ENCODE data around the gene ANKRD28.
"Not testable (repeated sequence)": the region's sequence is repeated elsewhere in the genome, so short reads cannot be mapped to it uniquely, and the experiment has no call there.

The ANKRD28 gene

DNA sequence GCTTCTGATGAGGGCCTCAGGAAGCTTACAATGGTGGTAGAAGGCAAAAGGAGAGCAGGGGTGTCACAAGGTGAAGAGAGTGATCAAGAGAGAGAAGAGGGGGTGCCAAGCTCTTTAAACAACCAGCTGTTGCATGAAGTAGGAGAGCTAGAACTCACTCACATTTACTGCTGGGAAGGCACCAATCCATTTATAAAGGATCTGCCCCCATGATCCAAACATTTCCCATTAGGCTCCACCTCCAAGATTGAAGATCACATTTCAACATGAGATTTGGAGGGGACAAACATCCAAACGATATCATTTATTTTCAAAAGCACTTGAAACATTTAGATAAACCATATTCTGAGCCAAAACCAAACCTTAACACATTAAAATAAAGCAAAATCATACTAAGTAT lies 26.3 kb downstream of the ANKRD28 start:
- DNase-seq (ENCODE audit: low spot score), result no peak

DNA sequence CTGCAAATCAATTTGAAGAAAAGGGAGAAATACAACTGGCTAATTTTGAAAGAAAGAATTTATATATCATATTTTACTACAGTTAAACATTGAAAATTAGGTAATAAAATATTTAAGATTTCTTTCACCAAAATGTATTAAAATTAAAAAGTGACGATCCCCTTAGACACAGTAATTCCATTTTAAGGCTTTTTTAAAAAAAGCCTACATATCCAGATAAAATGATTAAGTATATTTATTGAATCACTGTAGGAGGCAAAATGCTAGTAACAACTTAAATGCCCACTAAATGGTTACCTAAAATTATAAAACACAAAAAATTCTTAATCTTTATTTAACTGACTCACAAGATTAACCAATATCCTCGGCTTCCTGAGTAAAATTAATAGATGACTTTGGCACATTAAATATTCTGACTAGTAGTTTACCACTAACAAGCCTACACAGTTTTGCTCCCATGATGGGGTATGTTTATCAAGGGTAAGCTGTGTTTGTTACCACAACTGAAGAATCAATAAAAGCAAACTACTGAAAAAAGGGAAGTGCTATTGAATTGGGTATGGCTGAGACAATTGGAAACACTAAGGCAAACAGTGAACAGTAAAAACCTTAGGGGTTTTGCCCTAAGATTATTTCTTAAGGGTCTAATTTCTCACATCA lies 28.4 kb downstream of the ANKRD28 start:
- no peak for DNase-seq (ENCODE audit: low spot score)

DNA sequence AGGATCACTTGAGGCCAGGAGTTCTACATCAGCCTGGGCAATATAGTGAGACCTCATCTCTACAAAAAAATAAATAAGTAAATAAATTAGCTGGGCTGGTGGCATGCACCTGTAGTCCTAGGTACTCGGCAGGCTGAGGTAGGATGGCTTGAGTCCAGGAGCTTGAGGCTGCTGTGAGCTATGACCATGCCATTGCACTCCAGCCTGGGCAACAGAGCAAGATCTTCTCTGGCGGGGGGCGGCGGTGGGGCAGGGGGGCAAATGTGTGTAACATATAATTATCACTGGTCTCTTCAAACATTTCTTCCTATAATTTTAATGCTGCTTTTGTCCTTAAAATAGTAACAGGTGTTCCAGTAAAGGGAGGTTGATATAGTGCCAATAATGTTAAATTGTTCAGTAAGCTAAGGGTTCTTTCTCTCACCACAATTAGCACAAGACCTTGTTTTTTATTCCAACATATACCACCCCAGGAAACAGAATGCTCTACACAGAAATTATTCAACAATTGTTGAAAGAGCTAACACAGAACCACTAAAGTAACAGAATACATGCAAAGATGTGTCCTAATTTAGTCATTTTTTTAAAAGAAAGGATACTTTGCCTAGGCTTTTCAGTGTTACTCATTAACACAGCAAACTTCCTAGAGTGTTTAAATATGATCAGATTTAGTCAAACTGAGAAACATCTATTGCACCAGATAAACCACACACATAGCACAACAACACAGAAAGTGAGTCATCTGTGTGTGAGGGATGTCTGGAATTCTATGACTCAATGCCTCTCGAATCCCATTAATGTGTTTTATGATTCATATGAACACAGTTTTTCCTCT lies 29.1 kb downstream of the ANKRD28 start:
- no peak for DNase-seq (ENCODE audit: low spot score)

DNA sequence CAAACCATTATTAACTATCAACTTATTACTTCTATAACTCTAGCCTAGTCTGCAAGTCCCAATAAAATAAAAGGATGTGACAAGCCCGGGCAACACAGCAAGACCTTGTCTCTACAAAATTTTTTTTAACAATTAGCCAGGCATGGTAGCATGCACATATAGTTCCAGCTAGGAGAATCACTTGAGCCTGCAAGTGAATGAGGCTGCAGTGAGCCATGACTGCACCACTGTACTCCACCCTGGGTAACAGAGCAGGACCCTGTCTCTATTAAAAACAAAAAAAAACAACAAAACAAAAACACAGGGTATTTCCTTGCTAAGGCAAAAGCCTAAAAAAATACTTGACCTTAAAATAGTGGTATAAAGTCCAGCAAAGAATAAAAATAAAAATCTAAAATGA lies 31.4 kb downstream of the ANKRD28 start:
- DNase-seq (ENCODE audit: low spot score), result peak; percentile 11

DNA sequence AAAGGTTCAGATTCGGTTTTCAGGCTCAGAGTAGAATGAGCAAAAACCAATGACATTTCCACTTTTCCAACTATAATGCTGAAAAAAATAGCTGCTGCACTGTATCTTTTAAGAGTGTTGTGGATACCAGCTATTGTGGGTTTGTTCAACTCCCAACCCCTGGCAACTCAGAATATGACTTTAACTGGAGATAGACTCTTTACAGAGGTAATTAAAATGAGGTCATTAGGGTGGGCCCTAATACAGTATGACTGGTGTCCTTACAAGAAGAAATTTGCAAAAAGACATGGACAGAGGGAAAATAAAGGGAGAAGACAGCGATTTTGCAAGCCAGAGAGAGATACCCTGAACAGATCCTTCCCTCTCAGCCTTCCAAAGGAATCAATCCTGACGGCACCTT lies 39.5 kb downstream of the ANKRD28 start:
- no peak for DNase-seq (ENCODE audit: low spot score)

DNA sequence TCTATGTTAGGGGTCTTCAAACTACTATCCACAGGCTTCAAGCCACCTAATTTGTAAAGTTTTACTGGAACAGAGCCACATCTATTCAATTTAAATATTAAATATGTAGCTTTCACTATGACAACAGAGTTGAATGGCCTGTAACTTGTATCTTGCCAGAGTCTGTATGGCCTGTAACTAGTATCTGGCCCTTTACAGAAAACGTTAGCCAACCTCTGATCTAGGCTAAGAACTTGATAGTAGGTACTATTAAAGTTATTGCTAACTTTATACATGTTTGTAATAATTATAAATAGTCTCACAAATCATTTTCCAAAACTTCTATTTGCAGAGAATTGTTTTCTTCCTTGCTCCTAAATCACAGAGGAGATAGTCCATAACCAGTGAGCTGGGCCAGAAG lies 40.0 kb downstream of the ANKRD28 start:
- no peak for DNase-seq (ENCODE audit: low spot score)

DNA sequence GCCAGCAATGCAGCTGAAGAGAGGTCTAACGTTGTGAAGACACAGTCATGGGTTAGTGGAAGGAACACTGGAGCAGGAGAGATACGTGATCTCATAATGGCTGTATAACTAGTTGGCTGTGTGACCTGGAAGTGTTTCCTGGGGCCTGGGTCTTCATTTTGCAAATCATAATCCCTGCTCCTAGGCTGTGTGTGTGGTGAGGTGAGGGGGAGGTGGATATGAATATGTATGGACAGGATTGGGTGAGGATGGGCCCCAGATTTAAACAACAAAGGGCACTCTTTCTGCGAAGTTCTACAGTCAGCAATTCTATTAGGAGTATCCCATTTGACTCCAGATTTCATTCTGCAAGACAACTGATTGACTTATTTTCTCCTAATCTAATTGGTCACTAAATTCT lies 41.3 kb downstream of the ANKRD28 start:
- DNase-seq (ENCODE audit: low spot score), result no peak

DNA sequence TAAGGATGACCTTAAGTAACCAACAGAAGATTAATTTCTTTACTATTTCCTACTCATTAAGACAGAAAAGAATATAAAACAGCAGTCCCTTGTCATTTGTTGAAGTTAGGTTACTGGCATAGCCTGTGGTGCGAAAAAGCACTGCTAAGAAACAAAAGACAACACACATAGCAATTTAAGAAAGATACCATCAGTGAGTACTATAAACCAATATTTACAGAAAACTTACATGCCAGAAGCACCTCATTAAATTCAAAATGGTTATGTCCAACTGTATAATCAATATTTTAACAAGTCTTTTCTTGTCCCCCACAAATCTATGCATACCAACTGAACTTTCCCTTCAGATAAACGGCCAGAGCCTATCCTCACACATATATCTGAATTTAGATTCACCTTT lies 42.0 kb downstream of the ANKRD28 start:
- DNase-seq (ENCODE audit: low spot score), result no peak

DNA sequence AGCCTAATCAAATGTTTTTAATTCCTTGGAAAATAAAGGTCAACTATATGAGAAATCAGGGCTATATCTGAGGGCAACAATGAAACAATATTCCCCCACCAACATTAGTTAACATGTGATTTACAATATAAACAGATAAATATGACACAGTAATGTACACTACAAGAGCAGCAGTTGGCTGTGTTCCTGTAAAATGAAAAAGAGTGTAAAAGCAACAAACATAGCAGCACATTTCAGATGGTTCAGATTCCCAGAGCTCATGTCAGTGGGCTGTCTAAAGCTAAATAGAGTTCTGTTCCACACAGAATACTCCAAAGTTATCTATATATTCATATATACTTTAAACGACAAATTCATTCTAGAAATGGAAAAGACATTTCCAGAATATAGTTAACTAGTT lies 42.6 kb downstream of the ANKRD28 start:
- no peak for DNase-seq (ENCODE audit: low spot score)

DNA sequence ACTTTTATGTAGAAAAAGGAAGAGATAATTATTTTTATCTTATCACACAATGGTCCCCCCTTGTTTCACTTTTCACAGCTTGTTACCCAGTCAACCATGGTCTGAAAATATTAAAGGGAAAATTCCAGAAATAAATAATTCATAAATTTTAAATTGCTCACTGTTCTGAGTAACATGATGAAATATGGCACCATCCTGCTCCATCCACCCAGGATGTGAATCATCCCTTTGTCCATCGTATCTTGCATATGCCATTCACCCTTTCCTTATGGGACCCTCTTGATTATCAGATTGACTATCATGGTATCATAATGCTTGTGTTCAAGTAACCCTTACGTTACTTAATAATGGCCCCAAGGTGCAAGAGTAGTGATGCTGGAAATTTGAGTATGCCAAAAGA lies 43.7 kb downstream of the ANKRD28 start:
- DNase-seq (ENCODE audit: low spot score), result no peak

DNA sequence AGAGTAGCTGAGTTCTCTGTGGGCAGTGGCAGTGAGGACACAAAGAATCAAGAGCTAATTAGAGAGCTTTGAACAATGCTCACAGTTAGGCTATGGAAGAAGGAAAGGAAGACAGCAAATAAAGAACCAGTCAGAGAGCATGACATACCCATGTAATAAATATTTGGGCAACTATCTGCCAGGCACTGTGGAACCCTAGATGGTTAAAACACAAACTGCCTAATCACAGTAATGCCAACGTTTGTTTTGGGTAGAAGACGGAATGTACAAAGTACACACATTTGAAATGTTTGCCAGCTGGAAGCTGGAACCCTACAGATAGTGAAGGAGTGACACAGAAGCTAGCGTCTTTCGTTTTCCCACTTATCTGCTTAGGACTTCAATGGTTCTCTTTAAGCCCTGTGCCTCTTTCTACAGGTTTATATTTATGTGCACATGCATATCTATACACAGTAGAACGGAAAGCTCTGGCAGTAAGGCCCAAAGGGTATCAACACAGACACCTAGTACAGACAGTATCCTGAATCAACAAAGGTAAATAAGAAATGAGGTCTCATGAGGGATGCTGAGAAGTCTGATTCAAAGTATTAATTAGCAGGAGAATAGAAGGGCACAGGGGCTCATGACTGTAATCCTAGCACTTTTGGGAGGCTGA lies 44.6 kb downstream of the ANKRD28 start:
- DNase-seq (ENCODE audit: low spot score), result no peak

DNA sequence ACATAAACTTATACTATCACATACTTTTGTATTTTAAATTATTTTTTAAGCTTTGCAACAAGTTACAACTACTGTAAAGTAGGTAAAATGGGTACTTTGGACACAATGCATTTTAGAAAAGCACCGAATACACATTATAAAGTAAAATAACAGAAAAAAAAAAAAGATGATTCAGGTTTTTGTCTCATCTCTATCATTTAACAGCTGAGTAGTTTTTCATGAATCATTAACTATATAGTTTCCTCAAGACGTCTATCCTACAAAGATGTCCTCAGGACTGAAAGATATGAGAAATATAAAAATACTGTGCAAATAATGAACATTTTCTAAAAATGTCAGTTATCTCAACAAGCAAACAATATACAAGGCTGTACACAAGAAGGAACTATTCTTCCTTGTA lies 46.9 kb downstream of the ANKRD28 start:
- DNase-seq (ENCODE audit: low spot score), result no peak

DNA sequence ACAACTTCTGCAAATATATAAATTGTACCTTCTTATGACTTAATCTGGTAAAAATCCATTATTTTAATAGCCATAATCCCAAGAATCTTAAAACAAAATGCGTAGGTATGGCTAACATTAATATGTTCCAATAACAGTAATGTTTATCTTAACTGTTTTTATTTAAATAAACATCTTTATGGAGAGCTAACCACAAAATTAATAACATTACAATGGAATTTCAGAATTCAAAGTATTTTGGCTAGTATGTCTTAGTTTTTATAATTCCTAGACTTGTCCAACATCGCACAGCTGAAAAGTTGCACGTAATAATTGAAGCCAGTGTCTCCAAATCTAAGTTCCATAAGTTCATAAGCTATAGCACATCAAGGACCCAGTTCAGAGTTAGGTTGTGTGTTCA lies 47.6 kb downstream of the ANKRD28 start:
- DNase-seq (ENCODE audit: low spot score), result no peak

DNA sequence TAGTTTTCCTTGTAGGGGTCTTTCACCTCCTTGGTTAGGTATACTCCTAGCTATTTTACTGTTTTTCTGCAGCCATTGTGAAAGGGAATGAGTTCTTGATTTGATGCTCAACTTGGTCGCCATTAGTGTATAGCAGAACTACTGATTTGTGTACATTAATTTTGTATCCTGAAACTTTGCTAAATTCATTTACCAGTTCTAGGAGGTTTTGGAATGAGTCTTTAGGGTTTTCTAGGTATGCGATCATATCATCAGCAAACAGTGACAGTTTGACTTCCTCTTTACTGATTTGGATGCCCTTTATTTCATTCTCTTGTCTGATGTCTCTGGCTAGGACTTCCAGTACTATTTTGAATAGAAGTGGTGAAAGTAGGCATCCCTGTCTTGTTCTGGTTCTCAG lies 51.9 kb downstream of the ANKRD28 start:
- not testable (repeated sequence) for DNase-seq (ENCODE audit: low spot score)

DNA sequence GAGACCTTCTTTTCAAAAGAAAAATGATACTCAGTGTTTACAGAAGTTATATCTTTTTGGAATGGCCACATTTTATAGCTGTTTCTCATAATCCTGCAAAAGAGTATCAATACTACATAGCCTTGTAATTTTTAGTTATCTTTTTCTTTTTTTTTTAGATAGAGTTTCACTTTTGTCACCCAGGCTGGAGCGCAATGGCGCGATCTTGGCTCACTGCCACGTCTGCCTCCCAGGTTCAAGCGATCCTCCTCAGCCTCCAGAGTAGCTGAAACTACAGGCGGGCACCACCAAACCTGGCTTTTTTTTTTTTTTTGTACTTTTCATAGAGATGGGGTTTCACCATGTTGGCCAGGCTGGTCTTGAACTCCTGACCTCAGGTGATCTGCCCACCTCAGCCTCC lies 53.6 kb downstream of the ANKRD28 start:
- DNase-seq (ENCODE audit: low spot score), result no peak

DNA sequence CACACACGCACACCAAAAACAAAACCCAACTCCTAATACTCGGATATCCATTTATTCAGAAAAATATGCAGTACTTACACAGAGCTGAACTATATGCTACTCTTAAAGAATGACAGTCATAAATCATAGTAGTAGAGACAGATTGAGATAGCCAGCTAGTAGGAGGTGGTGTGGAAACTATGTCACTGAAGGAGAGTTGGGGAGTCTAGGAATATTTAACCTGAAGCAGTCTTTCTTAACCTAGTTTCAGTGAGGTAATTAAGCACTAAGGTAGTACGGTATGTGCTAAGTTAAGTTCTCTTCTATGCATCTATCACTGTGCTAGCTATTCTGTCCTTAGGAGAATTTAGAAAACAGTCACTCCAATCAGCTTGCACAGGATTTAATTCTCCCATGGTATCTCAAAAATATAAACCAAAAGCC lies 54.2 kb downstream of the ANKRD28 start:
- peak; percentile 3 for DNase-seq (ENCODE audit: low spot score)

DNA sequence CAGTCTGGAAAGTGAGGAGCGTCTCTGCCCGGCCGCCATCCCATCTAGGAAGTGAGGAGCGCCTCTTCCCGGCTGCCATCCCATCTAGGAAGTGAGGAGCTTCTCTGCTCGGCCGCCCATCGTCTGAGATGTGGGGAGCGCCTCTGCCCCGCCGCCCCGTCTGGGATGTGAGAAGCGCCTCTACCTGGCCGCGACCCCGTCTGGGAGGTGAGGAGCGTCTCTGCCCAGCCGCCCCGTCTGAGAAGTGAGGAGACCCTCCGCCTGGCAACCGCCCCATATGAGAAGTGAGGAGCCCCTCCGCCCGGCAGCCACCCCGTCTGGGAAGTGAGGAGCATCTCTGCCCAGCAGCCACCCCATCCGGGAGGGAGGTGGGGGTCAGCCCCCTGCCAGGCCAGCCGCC lies 55.5 kb downstream of the ANKRD28 start:
- not testable (repeated sequence) for DNase-seq (ENCODE audit: low spot score)

DNA sequence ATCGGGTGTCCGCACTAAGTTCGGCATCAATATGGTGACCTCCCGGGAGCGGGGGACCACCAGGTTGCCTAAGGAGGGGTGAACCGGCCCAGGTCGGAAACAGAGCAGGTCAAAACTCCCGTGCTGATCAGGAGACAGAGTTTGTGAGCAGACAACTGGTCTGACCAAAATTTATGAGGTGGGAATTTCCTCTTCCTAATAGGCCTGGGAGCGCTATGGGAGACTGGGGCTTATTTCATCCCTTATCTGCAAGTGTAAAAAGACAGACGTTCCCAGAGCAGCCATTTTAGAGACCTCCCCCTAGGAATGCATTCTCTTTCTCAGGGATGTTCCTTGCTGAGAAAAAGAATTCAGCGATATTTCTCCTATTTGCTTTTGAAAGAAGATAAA lies 59.2 kb downstream of the ANKRD28 start:
- DNase-seq (ENCODE audit: low spot score), result not testable (repeated sequence)

DNA sequence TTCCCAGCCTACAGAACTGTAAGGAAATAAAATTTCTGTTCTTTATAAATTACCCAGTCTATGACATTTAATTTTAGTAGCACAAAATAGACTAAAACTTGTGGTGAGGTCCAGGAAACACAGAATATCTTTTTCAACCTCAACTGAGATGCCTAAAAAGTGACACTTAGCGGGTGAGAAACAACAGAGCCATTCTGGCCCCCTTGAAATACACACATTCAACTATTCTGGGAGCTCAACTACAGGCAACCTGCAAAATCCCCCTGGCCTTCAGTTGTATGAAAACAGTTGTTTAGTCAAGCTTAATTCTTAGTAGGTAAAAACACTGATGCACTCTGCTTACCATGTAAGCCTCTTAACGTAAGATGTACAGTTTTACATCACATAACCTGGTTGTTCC lies 66.8 kb downstream of the ANKRD28 start:
- no peak for DNase-seq (ENCODE audit: low spot score)

DNA sequence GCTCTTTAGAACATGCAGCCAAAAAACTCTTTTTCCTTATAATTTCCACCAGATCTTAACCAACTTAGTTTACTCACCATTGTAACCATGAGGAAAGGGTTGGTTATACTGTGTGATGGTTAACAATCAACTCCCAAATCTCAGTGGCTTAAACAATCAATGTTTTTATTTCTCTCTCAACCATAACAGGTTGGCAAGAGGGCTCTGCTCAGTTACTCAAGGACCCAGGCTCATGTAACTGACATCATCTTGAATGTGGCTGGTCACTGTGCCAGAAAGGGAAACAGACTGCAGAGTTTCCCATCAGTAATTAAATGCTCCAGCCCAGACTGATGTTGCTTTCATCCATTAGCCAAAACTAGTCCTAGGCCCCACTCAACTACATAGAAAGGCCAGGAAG lies 69.0 kb downstream of the ANKRD28 start:
- DNase-seq (ENCODE audit: low spot score), result no peak

DNA sequence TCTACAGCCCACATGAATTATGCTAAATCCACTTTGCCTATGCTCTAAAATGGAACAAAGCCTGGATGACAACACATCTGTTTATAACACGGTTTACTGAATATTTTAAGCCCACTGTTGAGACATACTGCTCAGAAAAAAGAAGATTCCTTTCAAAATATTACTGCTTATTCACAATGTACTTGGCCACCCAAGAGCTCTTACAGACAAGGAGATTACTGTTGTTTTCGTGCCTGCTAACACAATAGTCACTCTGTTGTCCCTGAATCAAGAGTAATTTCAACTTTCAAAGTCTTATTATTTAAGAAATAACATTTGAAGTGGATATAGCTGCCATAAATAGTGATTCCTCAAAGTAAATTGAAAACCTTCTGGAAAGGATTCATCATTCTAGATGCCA lies 70.9 kb downstream of the ANKRD28 start:
- no peak for DNase-seq (ENCODE audit: low spot score)

DNA sequence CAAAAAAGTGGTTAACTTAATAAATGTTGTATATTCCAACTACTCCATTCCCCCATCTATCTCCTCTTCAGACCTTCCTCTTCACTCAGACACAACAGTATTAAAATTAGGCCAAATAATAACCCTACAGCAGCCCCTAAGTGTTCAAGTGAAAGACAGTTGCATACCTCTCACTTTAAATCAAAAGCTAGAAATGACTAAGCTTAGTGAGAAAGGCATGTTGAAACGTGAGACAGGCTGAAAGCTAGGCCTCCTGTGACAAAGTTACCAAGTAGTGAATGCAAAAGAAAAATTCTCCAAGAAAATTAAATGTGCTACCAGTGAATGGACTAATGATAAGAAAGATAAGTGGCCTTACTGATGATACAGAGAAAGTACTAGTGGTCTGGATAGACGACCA lies 71.7 kb downstream of the ANKRD28 start:
- DNase-seq (ENCODE audit: low spot score), result no peak

DNA sequence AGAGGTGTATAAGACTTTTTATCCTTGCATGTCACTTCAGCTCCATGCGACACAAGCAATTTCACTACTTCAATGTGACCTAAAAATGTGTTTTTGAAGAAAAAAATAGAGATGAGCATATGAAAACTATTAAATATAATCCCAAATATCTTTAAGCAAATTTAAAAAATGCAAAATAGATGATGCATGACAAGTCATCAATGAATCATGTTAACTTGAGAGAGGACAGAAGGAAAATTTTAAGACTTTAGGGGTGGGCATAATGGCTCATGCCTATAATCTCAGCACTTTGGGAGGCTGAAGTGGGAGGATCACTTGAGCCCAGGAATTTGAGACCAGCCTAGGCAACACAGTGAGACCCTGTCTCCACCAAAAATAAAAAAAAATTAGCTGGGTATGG lies 73.3 kb downstream of the ANKRD28 start:
- DNase-seq (ENCODE audit: low spot score), result no peak

DNA sequence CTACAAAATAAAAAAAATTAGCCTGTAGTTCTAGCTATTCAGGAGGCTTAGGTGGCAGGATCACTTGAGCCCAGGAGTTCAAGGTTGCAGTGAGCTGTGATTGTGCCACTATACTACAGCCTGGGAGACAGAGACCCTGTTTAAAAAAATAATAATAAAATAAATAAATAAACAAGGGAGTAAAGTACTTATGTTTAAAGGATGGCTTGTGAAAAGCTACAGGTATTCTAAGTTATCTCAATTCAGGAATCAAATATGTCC lies 74.2 kb downstream of the ANKRD28 start:
- no peak for DNase-seq (ENCODE audit: low spot score)
